ENCODE data around the gene ATG16L2.

ATG16L2 gene

GRCh38 chr11:72786305-72787215 is 27.7 kb upstream of the ATG16L2 start:
- no peaks in the 10 kb centered on the region for H3K9me3 ChIP-seq (ENCODE audit: insufficient read depth, low read length)
- H3K9me2 ChIP-seq (replicated peaks; ENCODE audit: insufficient read depth, low read length), result no peaks in the 10 kb centered on the region
- H3K36me3 ChIP-seq (ENCODE audit: low read length), result no peaks in the 10 kb centered on the region
- no peak overlapping the region for H3K4me2 ChIP-seq (ENCODE audit: low read depth, low read length, poor library complexity, severe bottlenecking)
- H3K27me3 ChIP-seq (ENCODE audit: low read length), result no peaks in the 10 kb centered on the region
- no peak overlapping the region for H2AFZ ChIP-seq (ENCODE audit: low read depth, low read length, severe bottlenecking)
- no peaks in the 10 kb centered on the region for H3F3A ChIP-seq (ENCODE audit: insufficient read depth)
- no peak overlapping the region for H3K4me3 ChIP-seq (ENCODE audit: insufficient read depth, low read length, poor library complexity, severe bottlenecking)
- H4K20me1 ChIP-seq (ENCODE audit: low read depth, low read length), result no peaks in the 10 kb centered on the region
- no peak overlapping the region for H3K27ac ChIP-seq (ENCODE audit: low read depth, low read length)
- no peak overlapping the region for H3K9ac ChIP-seq (ENCODE audit: low read length)
- no peak for TF ChIP-seq EZH2phosphoT487 (conservative IDR thresholded peaks at IDR 0.05; ENCODE audit: low read length)
- TF ChIP-seq, protein P1, sequence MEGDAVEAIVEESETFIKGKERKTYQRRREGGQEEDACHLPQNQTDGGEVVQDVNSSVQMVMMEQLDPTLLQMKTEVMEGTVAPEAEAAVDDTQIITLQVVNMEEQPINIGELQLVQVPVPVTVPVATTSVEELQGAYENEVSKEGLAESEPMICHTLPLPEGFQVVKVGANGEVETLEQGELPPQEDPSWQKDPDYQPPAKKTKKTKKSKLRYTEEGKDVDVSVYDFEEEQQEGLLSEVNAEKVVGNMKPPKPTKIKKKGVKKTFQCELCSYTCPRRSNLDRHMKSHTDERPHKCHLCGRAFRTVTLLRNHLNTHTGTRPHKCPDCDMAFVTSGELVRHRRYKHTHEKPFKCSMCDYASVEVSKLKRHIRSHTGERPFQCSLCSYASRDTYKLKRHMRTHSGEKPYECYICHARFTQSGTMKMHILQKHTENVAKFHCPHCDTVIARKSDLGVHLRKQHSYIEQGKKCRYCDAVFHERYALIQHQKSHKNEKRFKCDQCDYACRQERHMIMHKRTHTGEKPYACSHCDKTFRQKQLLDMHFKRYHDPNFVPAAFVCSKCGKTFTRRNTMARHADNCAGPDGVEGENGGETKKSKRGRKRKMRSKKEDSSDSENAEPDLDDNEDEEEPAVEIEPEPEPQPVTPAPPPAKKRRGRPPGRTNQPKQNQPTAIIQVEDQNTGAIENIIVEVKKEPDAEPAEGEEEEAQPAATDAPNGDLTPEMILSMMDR (IDR thresholded peaks at IDR 0.05; ENCODE audit: insufficient read depth, low read length, poor library complexity, severe bottlenecking), result no peak
- H3K79me2 ChIP-seq (ENCODE audit: insufficient read depth, low read length), result no peaks in the 10 kb centered on the region

GRCh38 chr11:72787216-72788104 is 26.8 kb upstream of the ATG16L2 start:
- Histone ChIP-seq H3K4me3 (ENCODE audit: insufficient read depth, low read length, poor library complexity, severe bottlenecking) (no peak overlapping the region), H4K20me1 (ENCODE audit: low read depth, low read length) (no peaks in the 10 kb centered on the region), H3K27me3 (ENCODE audit: low read length) (no peaks in the 10 kb centered on the region), H3K9me2 (replicated peaks; ENCODE audit: insufficient read depth, low read length) (no peaks in the 10 kb centered on the region), H3K9ac (ENCODE audit: low read length) (no peak overlapping the region), H3F3A (ENCODE audit: insufficient read depth) (no peaks in the 10 kb centered on the region), H3K27ac (ENCODE audit: low read depth, low read length) (no peak overlapping the region), H3K79me2 (ENCODE audit: insufficient read depth, low read length) (no peaks in the 10 kb centered on the region), H2AFZ (ENCODE audit: low read depth, low read length, severe bottlenecking) (no peak overlapping the region), H3K9me3 (ENCODE audit: insufficient read depth, low read length) (no peaks in the 10 kb centered on the region), H3K4me2 (ENCODE audit: low read depth, low read length, poor library complexity, severe bottlenecking) (no peak overlapping the region), H3K36me3 (ENCODE audit: low read length) (no peaks in the 10 kb centered on the region)
- TF ChIP-seq, protein P1 (IDR thresholded peaks at IDR 0.05; ENCODE audit: insufficient read depth, low read length, poor library complexity, severe bottlenecking), result no peak
- TF ChIP-seq EZH2phosphoT487 (conservative IDR thresholded peaks at IDR 0.05; ENCODE audit: low read length), result no peak

GRCh38 chr11:72788241-72788640 is 26.0 kb upstream of the ATG16L2 start:
- Histone ChIP-seq H3F3A (ENCODE audit: insufficient read depth) (no peaks in the 10 kb centered on the region), H3K79me2 (ENCODE audit: insufficient read depth, low read length) (no peaks in the 10 kb centered on the region), H2AFZ (ENCODE audit: low read depth, low read length, severe bottlenecking) (no peak overlapping the region), H3K9me3 (ENCODE audit: insufficient read depth, low read length) (no peaks in the 10 kb centered on the region), H3K4me3 (ENCODE audit: insufficient read depth, low read length, poor library complexity, severe bottlenecking) (no peak overlapping the region), H3K9me2 (replicated peaks; ENCODE audit: insufficient read depth, low read length) (no peaks in the 10 kb centered on the region), H3K27me3 (ENCODE audit: low read length) (no peaks in the 10 kb centered on the region), H3K4me2 (ENCODE audit: low read depth, low read length, poor library complexity, severe bottlenecking) (no peak overlapping the region), H3K27ac (ENCODE audit: low read depth, low read length) (no peak overlapping the region), H3K36me3 (ENCODE audit: low read length) (no peaks in the 10 kb centered on the region), H4K20me1 (ENCODE audit: low read depth, low read length) (no peaks in the 10 kb centered on the region), H3K9ac (ENCODE audit: low read length) (no peak overlapping the region)
- no peak for TF ChIP-seq EZH2phosphoT487 (conservative IDR thresholded peaks at IDR 0.05; ENCODE audit: low read length)
- TF ChIP-seq, protein P1 (IDR thresholded peaks at IDR 0.05; ENCODE audit: insufficient read depth, low read length, poor library complexity, severe bottlenecking), result no peak
